ENCODE measurements around the gene SCGB3A2.
"Not testable (repeated sequence)": the region's sequence is repeated elsewhere in the genome, so short reads cannot be mapped to it uniquely, and the experiment has no call there.

SCGB3A2 gene

DNA sequence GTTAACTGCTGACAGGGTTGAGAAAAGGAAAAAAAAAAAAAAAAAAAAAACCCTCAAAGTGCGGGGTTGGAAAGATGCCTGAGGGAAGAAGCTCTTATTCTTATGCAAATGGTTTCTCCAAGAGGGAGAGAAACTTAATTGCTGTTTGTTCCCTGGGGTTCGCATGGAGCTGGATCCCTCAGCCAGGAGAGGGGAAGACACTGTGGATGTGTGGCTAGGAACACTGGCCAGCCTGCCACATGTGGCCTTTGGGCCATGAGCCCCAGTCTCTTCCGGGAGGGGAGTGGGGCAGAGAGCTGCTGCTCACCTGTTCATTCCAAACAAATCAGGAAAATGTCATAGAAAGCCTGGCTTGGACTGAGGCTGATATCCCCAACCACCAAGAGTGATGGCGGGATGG, 9.4 kb upstream of the SCGB3A2 start:
- no peak for DNase-seq

GRCh38 chr5:147869892-147870291, 8.6 kb upstream of the SCGB3A2 start:
- DNase-seq: not testable (repeated sequence)

GRCh38 chr5:147871980-147872549, 6.4 kb upstream of the SCGB3A2 start:
- DNase-seq: not testable (repeated sequence)

- DNase-seq: not testable (repeated sequence)
Observed at GRCh38 chr5:147872744-147873435, 5.6 kb upstream of the SCGB3A2 start.

- not testable (repeated sequence) for DNase-seq
Observed at GRCh38 chr5:147874118-147874875, 4.2 kb upstream of the SCGB3A2 start.

GRCh38 chr5:147874910-147875367, 3.6 kb upstream of the SCGB3A2 start:
- no peak for DNase-seq

DNA sequence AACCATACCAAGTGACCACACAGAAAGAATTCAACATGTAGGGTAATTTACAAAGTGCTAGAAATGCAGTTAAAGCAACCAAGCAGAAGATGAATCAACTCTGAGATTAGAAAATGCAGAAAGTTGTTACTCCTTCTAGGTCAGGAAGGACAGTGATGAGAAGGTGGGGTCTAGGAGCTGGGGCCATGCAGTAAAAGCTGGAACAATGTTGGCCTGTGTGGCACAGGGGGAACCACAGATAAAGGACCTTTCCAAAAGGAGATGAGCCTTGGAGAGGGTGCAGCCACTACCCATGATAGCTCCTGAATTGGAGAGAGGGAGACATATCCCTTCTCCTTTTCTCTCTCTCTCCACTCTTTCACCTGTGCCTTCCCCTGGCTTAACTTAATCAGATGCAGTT, 2.4 kb upstream of the SCGB3A2 start:
- no peak for DNase-seq

DNA sequence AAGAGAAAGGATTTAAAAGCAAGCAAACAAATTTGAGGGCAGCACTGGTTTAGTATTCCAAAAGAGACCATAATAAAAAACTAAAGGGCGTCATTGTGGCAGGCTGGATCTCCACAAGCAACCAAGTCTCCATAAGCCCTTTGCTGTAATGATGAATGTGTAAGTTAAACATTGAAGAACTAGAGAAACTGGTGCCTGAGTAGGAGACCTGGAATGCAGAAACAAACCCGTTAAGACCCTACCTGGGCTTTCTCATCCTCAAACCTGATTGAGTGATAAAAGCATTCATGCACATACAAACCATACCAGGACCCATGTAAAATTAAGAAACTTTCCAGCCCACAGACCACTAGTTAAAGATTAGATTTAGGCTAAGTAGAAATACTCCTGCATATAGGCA, 1.9 kb upstream of the SCGB3A2 start:
- no peak for DNase-seq

- DNase-seq: no peak
Observed at GRCh38 chr5:147879784-147880183, 1.3 kb downstream of the SCGB3A2 start.

- no peak for DNase-seq
Observed at GRCh38 chr5:147880487-147880886, 2.0 kb downstream of the SCGB3A2 start.

DNA sequence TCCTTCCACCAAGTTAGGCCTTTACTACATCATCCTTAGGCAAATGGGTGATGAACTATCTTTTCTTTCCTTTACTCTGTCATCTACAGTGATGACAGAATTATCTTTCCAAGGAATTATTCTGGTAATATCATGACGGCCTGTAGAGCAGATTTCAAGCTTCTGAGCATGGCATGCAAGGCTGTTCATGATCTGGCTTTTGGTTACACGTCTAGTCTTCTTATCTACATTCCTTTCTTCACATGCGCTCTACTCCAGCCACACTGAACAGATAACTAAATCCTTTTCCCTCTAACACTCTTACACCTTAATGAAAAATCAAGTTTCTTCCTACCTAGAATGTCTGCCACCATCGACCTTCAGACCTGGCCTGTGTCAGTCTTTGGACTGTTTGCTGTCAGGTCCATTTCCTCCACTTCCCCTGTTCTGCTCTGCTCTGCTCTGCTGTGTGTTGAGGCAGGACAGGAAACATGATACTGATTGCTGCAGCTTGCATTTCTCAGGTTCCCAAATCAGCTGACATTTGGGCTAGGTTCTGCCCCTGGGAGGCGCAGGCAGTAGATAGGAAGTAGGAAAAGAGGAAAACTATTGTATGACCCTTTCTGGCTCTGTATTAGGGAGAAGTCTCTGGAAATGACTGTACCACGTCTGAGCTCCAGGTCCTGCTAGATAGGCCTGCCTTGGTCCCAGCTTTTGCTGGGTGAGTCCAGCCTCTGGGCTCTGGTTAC, 4.2 kb downstream of the SCGB3A2 start:
- no peak for DNase-seq

DNA sequence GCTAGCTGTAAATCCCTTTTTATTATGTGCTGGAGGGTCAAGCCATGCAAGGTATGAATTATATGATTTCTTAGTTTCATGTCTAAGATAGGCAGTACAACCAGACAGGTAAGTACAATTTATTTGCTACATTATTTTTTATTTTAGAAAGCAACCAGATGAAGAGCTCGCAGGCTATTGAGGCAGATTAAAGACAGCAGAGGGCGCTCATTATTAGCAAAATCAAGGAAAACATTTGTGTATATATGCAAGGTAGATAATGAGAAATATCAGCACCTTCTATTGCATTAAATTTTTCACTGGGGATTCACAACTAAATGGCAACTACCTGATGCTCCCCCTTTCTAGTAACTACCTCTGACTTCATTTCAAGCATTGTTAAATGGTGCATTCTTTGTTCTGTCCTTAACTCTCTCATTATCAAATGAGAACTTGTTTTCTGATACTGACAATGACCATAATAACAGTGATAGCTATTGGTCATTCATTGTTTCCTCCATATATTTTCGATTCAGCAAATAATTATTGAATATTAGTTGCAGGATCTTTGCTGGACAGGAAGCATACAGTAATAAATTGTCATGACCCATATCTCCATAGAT, 8.6 kb downstream of the SCGB3A2 start:
- peak; percentile 54 for DNase-seq

DNA sequence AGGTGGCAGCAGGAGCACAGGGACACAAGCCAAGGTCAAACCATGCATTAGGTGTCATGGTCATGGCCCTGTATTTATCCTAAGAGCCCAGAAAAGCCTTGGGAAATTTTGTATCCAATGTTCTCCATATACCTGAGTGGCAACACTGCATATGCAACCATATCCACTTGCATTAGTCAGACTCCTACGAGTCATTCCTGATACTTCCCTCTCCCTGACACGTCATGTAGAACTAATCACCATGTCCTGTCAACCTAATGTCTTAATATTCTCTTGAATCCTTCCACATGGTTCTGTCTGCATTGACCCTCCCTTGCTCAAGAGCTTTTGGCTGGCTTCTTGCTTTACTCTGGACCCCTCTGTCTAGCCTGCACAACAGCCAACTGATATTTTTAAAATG, 9.4 kb downstream of the SCGB3A2 start:
- no peak for DNase-seq

GRCh38 chr5:147892696-147893296, 14.3 kb downstream of the SCGB3A2 start:
- DNase-seq: no peak

DNA sequence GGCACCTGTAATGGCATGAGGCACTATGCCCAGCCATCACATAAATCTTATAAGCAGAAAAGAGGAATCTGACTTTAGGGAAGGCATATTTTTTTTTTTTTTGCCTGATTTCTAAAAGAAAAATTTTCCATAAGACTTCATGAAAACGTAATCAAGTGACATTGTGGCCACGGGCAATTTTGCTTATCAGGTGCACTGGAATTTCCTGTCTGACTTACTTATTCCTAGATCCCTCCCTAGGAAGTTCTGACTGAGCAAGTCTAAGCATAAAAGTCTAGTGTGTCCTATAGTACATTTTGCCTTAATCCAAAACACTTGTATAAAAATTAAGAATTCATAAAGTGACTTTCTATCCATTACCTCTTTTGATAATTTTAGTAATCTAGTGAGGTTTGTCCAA, 15.3 kb downstream of the SCGB3A2 start:
- no peak for DNase-seq

GRCh38 chr5:147895864-147896263, 17.4 kb downstream of the SCGB3A2 start:
- DNase-seq: no peak

DNA sequence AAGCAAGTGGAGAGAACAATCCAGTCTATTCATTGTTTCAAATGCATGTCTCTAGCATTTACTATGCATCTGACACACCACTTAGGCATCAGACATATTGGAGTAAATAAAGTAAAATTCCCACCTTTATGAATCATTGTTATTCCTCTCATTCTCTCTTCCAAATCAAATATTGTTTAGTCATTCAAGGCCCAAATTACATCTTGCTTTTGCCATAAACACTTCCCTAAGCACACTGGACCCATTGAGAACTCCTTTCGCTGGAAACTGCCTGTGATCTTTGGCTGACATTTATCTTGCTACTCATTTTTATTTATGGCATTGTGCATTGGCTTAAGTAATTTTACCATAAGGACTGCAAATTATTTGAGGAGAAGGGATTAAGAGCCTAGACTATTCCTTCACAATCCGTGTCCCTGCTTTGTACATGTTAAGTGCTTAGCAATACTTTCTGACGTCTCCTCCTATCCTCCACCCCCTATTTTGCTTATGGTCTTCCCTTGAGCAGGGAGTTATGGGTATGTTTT, 20.4 kb downstream of the SCGB3A2 start:
- DNase-seq: no peak

DNA sequence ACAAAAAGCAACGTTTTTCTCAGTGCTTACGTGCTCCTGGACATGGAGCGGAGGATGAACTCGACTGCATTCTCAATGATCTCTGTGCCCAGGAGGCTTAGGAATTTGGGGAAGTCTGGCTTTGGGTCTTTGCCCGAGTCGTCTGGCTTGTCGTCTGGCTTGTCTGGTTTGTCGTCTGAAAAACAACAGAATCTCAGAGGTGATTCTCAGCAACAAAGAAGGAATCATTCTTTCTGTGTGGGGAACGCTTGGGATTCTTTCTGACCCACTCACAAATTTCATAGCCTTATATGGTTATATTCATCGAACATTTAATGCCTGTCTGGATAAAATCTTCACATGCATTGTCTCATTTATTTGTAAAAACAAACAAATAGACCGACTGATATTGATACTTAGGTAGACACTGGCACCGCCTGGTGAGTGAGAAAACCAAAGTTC, 23.1 kb downstream of the SCGB3A2 start:
- DNase-seq: no peak

GRCh38 chr5:147902609-147903115, 24.2 kb downstream of the SCGB3A2 start:
- no peak for DNase-seq

- DNase-seq: no peak
Observed at GRCh38 chr5:147904110-147904509, 25.6 kb downstream of the SCGB3A2 start.

DNA sequence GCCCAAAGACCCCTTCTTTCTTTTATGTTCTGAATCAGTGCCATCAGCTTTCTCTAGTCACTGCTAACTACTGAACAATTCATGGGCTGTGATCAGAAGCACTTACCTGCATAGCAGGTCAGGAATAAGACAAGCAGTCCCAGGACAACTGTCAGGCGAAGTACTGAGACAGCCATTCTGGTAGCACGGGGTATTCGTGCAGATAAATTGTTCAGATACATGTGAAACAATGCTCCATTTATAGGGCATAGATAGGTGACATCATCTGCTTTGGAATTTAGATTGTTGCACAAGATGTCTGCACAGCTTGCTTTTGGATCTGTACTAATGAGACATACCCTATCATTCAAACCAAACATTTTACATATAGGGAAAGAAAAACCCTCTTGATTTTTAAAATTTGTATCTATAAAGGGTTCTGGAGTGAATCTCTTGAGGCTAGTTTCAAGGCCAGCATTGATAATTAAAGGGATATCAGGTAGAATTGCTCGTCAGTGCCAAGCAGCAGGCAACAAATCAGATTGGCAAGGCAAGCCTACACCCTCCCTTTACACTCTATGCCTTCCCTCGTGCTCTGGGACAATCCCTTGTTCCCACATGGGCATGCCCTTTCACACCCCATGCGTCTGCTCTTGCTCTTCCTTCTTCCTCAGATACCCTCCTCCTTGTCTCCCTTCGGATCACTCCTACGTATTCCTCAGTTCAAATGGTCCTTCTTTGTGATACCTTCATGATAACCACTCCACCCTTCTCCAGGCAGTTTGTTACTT, 28.0 kb downstream of the SCGB3A2 start, which contains the start of gene C5orf46:
C5orf46 (minus strand) TSS at position 213 of the 770 bp plus-strand sequence; CDS start at position 176, 37 bp downstream.
- no peak for DNase-seq
